ENCODE results near the gene TP53TG5. TPM values are rescaled to one million over a fixed set of nuclear protein-coding genes. Genes with fewer than 3 reads are reported as not detected.
A peak's percentile ranks its signal among the peaks of the same experiment; 100 is the strongest.

The TP53TG5 gene
- total and polyA plus RNA-seq, 5 donors, result 0.82 to 1.5 (median 1.4) TPM

- Histone ChIP-seq H3K27me3 (ENCODE audit: control insufficient read depth, insufficient read depth) (no peaks in the 10 kb centered on the region), H3K9me3 (ENCODE audit: control insufficient read depth, low read length) (no peaks in the 10 kb centered on the region), H3K4me1 (ENCODE audit: control insufficient read depth, insufficient read depth, low read length) (peaks cover 25% of the 10 kb centered on the region), H3K27ac (ENCODE audit: low read length) (peak overlapping the region; percentile 88), H3K4me3 (ENCODE audit: low read length) (no peak overlapping the region)
- no peak for DNase-seq
- peak; percentile 61 to 64 for ATAC-seq
- intact Hi-C loops (cut with DNase I), result no loop called here
- 61% methylated on average over 11 of the region's 11 CpGs for WGBS
These were observed 41.4 kb downstream of the TP53TG5 start for GRCh38 chr20:45336530-45337366.

GRCh38 chr20:45330476-45330875 lies 47.6 kb downstream of the TP53TG5 start:
- DNase-seq (no peak), ATAC-seq (no peak)
- H3K4me3 ChIP-seq (ENCODE audit: low read length), result no peak overlapping the region
- no peaks in the 10 kb centered on the region for H3K4me1 ChIP-seq (ENCODE audit: control insufficient read depth, insufficient read depth, low read length)
- WGBS, result 94% methylated on average over 3 of the region's 3 CpGs
- H3K27me3 ChIP-seq (ENCODE audit: control insufficient read depth, insufficient read depth), result no peaks in the 10 kb centered on the region
- intact Hi-C loops (cut with DNase I), result no loop called here
- no peaks in the 10 kb centered on the region for H3K9me3 ChIP-seq (ENCODE audit: control insufficient read depth, low read length)
- H3K27ac ChIP-seq (ENCODE audit: low read length), result no peak overlapping the region

- H3K9me3 ChIP-seq (ENCODE audit: control insufficient read depth, low read length), result no peaks in the 10 kb centered on the region
- ATAC-seq (no peak), DNase-seq (no peak)
- no peak overlapping the region for H3K27ac ChIP-seq (ENCODE audit: low read length)
- no peaks in the 10 kb centered on the region for H3K27me3 ChIP-seq (ENCODE audit: control insufficient read depth, insufficient read depth)
- no peaks in the 10 kb centered on the region for H3K4me1 ChIP-seq (ENCODE audit: control insufficient read depth, insufficient read depth, low read length)
- WGBS, result 83% methylated on average over 7 of the region's 7 CpGs
- no peak overlapping the region for H3K4me3 ChIP-seq (ENCODE audit: low read length)
- intact Hi-C loops (cut with DNase I), result no loop called here
These were observed 48.4 kb downstream of the TP53TG5 start for GRCh38 chr20:45329497-45330319.

GRCh38 chr20:45328451-45328850 lies 49.7 kb downstream of the TP53TG5 start:
- no peak overlapping the region for H3K27ac ChIP-seq (ENCODE audit: low read length)

GRCh38 chr20:45325371-45325770 lies 52.8 kb downstream of the TP53TG5 start:
- intact Hi-C loops (cut with DNase I), result no loop called here
- no peaks in the 10 kb centered on the region for H3K27me3 ChIP-seq (ENCODE audit: control insufficient read depth, insufficient read depth)
- WGBS, result 60% methylated on average over 6 of the region's 6 CpGs

More at GRCh38 chr20:45328451-45328850, 49.7 kb downstream of the TP53TG5 start:
- DNase-seq (no peak), ATAC-seq (no peak)
- intact Hi-C loops (cut with DNase I), result no loop called here
- H3K27me3 ChIP-seq (ENCODE audit: control insufficient read depth, insufficient read depth), result no peaks in the 10 kb centered on the region
- no peaks in the 10 kb centered on the region for H3K4me1 ChIP-seq (ENCODE audit: control insufficient read depth, insufficient read depth, low read length)
- H3K9me3 ChIP-seq (ENCODE audit: control insufficient read depth, low read length), result no peaks in the 10 kb centered on the region
- 93% methylated on average over 4 of the region's 4 CpGs for WGBS
- H3K4me3 ChIP-seq (ENCODE audit: low read length), result no peak overlapping the region

GRCh38 chr20:45323731-45324130 lies 54.4 kb downstream of the TP53TG5 start:
- DNase-seq (no peak), ATAC-seq (no peak)
- no peak overlapping the region for H3K27ac ChIP-seq (ENCODE audit: low read length)
- H3K9me3 ChIP-seq (ENCODE audit: control insufficient read depth, low read length), result no peaks in the 10 kb centered on the region
- H3K4me3 ChIP-seq (ENCODE audit: low read length), result no peak overlapping the region
- H3K27me3 ChIP-seq (ENCODE audit: control insufficient read depth, insufficient read depth), result no peaks in the 10 kb centered on the region
- intact Hi-C loops (cut with DNase I), result loop anchor here in 2 of 4 donors (5.0 kb wide), 2 partner anchors 44 to 114 kb away; no protein-coding TSS in a partner anchor
- H3K4me1 ChIP-seq (ENCODE audit: control insufficient read depth, insufficient read depth, low read length), result no peaks in the 10 kb centered on the region

More at GRCh38 chr20:45325371-45325770, 52.8 kb downstream of the TP53TG5 start:
- no peak for DNase-seq
- ATAC-seq, result peak in 1 of 2 donors; percentile 6
- Histone ChIP-seq H3K9me3 (ENCODE audit: control insufficient read depth, low read length) (no peaks in the 10 kb centered on the region), H3K27ac (ENCODE audit: low read length) (no peak overlapping the region), H3K4me1 (ENCODE audit: control insufficient read depth, insufficient read depth, low read length) (no peaks in the 10 kb centered on the region), H3K4me3 (ENCODE audit: low read length) (no peak overlapping the region)

- H3K9me3 ChIP-seq (ENCODE audit: control insufficient read depth, low read length), result no peaks in the 10 kb centered on the region
- no peaks in the 10 kb centered on the region for H3K4me1 ChIP-seq (ENCODE audit: control insufficient read depth, insufficient read depth, low read length)
- H3K27me3 ChIP-seq (ENCODE audit: control insufficient read depth, insufficient read depth), result no peaks in the 10 kb centered on the region
- intact Hi-C loops (cut with DNase I), result loop anchor here in 2 of 4 donors (5.0 kb wide), 2 partner anchors 44 to 114 kb away; no protein-coding TSS in a partner anchor
- ATAC-seq (peak; percentile 61 to 66), DNase-seq (peak in 2 of 3 donors; percentile 50 to 70)
- no peak overlapping the region for H3K27ac ChIP-seq (ENCODE audit: low read length)
- no peak overlapping the region for H3K4me3 ChIP-seq (ENCODE audit: low read length)
- 39% methylated on average over 7 of the region's 7 CpGs for WGBS
These were observed 55.2 kb downstream of the TP53TG5 start for GRCh38 chr20:45322952-45323383.

Small RNAs within 50 kb of the gene (microRNA-seq; reads per million reads assigned to microRNA genes)
- gene MIR6812, result 0 to 0.54 reads per million in 2 donors

Other genes starting within 250 kb of the TP53TG5 start
- not detected for gene PI3, start 203.4 kb downstream of the TP53TG5 start, total RNA-seq
- gene PI3, start 203.4 kb downstream of the TP53TG5 start, polyA plus RNA-seq, result not detected
- not detected for gene SEMG1, start 171.3 kb downstream of the TP53TG5 start, total RNA-seq
- gene SEMG1, start 171.3 kb downstream of the TP53TG5 start, polyA plus RNA-seq, result not detected
- gene SEMG2, start 157.0 kb downstream of the TP53TG5 start, total RNA-seq, result not detected
- not detected for gene SEMG2, start 157.0 kb downstream of the TP53TG5 start, polyA plus RNA-seq
- gene SLPI, start 123.8 kb downstream of the TP53TG5 start, total RNA-seq, result 10 to 100 TPM in 2 of 4 donors, 1 to 10 TPM in 2; 1.4 to 16.6 (median 10.3) TPM
- 2.1 TPM for gene SLPI, start 123.8 kb downstream of the TP53TG5 start, polyA plus RNA-seq
- gene RBPJL, start 71.5 kb downstream of the TP53TG5 start, total RNA-seq, result not detected
- not detected for gene RBPJL, start 71.5 kb downstream of the TP53TG5 start, polyA plus RNA-seq
- gene MATN4, start 70.0 kb downstream of the TP53TG5 start, total RNA-seq, result under 1 TPM in 3 of 4 donors, not detected in 1; 0.15 to 0.20 (median 0.17) TPM
- 0.05 TPM for gene MATN4, start 70.0 kb downstream of the TP53TG5 start, polyA plus RNA-seq
- gene SDC4, start 29.9 kb downstream of the TP53TG5 start, total RNA-seq, result 100 to 1,000 TPM in 1 of 4 donors, 10 to 100 TPM in 3; 57.5 to 125 (median 61.2) TPM
- 63.8 TPM for gene SDC4, start 29.9 kb downstream of the TP53TG5 start, polyA plus RNA-seq
- gene SYS1, start 15.2 kb downstream of the TP53TG5 start, total RNA-seq, result 10 to 100 TPM; 21.5 to 28.7 (median 25.8) TPM
- 17.1 TPM for gene SYS1, start 15.2 kb downstream of the TP53TG5 start, polyA plus RNA-seq
- gene DBNDD2, start 30.0 kb upstream of the TP53TG5 start, total RNA-seq, result 100 to 1,000 TPM; 163 to 208 (median 178) TPM
- gene DBNDD2, start 30.0 kb upstream of the TP53TG5 start, polyA plus RNA-seq, result 228 TPM
- gene PIGT, start 37.8 kb upstream of the TP53TG5 start, total RNA-seq, result 100 to 1,000 TPM; 116 to 134 (median 125) TPM
- 140 TPM for gene PIGT, start 37.8 kb upstream of the TP53TG5 start, polyA plus RNA-seq
- 1 to 10 TPM; 1.1 to 2.7 (median 1.9) TPM for gene WFDC2, start 91.4 kb upstream of the TP53TG5 start, total RNA-seq
- 2.6 TPM for gene WFDC2, start 91.4 kb upstream of the TP53TG5 start, polyA plus RNA-seq
- gene SPINT3, start 137.3 kb upstream of the TP53TG5 start, total RNA-seq, result not detected
- not detected for gene SPINT3, start 137.3 kb upstream of the TP53TG5 start, polyA plus RNA-seq
- gene WFDC6, start 161.2 kb upstream of the TP53TG5 start, total RNA-seq, result not detected
- not detected for gene WFDC6, start 161.2 kb upstream of the TP53TG5 start, polyA plus RNA-seq
- under 1 TPM in 1 of 4 donors, not detected in 3; 0.09 TPM for gene EPPIN, start 169.1 kb upstream of the TP53TG5 start, total RNA-seq
- not detected for gene EPPIN, start 169.1 kb upstream of the TP53TG5 start, polyA plus RNA-seq
- not detected for gene WFDC8, start 201.0 kb upstream of the TP53TG5 start, total RNA-seq
- gene WFDC8, start 201.0 kb upstream of the TP53TG5 start, polyA plus RNA-seq, result not detected

Data from right cardiac atrium (tissue), 5 donors.